Effector memory CD8-positive, alpha-beta T cell (primary cell): ENCODE data around the gene MGAT4B.
A peak's percentile ranks its signal among the peaks of the same experiment; 100 is the strongest.
"Not testable (repeated sequence)": the region's sequence is repeated elsewhere in the genome, so short reads cannot be mapped to it uniquely, and the experiment has no call there.

Experiments used
- ATAC-seq: fragments of 150-1000 bp; cut with Tn5 transposase; replicated peaks from 2 replicates; pipeline ENCODE4 v1.10.0; 2021; ENCODE audit warnings: mild to moderate bottlenecking, moderate library complexity
- DNase-seq, 3 experiments: peaks; one replicate each; pipeline ENCODE4 v3.0.0; 2021
- H3K27ac Mint-ChIP-seq, 2 donors: one replicate each; pipeline ENCODE4 v1.8.0; 2022; ENCODE audit warnings: mild to moderate bottlenecking in 2 of 2, mixed read lengths in 2 of 2, moderate library complexity in 2 of 2
- H3K27me3 Mint-ChIP-seq, 2 donors: one replicate each; pipeline ENCODE4 v1.8.0; 2022; ENCODE audit warnings: mixed read lengths in 2 of 2
- H3K36me3 Mint-ChIP-seq: one replicate; pipeline ENCODE4 v1.8.0; 2022; ENCODE audit warnings: mild to moderate bottlenecking, moderate library complexity, mixed read lengths; ENCODE audit not compliant: insufficient read depth
- H3K4me1 Mint-ChIP-seq, 2 donors: one replicate each; pipeline ENCODE4 v1.8.0; 2022; ENCODE audit warnings: low read depth in 2 of 2, mixed read lengths in 2 of 2
- H3K4me3 Mint-ChIP-seq, 2 donors: one replicate each; pipeline ENCODE4 v1.8.0; 2022; ENCODE audit warnings: mild to moderate bottlenecking in 2 of 2, mixed read lengths in 2 of 2, moderate library complexity in 2 of 2
- H3K9me3 Mint-ChIP-seq, 2 donors: one replicate each; pipeline ENCODE4 v1.8.0; 2022; ENCODE audit warnings: mixed read lengths in 2 of 2
- total RNA-seq, 9 experiments: gene quantifications; one replicate each; lab custom pipeline; 2026; lab: John Stamatoyannopoulos, UW

The MGAT4B gene
- 43.2 to 106 (median 58.3) reads per million in 9 experiments for total RNA-seq

DNA sequence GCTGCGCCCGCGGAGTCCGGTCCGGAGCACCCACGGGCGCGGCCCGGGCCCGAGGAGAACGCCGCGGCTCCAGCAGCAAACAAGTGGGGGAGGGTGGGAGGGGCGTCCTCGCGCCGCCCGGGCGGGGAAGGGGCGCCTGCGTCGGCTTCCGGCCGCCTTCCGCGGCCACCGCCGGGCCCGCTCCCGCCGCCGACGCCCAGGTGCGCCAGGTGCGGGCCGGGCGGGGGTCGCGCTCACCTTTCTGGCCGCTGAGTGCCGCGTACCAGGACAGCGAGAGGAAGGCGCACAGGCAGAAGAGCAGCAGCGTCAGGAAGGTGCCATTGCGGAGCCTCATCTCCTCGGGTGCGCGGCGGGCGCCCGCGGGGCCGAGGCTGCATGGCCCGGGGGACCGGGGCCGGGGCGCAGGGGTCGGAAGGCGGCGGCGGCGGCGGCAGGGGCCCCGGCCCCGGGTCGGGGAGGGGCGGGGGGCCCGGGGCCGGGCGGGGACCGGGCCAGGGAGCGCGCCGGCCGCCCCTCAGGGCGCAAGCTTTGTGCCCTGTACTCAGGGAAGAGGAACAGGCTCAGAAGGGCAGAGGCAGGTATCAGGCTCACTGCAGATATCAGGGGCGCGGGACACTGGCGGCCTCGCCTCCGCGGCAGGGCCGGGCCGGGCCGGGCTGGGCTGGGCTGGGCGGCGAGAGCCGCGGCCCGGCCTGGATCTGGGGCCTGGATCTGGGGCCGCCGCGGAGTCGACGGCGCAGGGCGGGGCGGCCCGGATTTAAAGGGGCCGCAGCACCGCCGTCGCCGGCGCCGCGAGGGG is at the start of gene MGAT4B:
MGAT4B (minus strand) TSS at position 617 of the 799 bp plus-strand sequence; CDS start at position 334, 283 bp downstream.
- peaks cover 23 to 24% of the 10 kb centered on the region in 2 donors for H3K4me1 Mint-ChIP-seq
- peaks cover 21% of the 10 kb centered on the region for H3K36me3 Mint-ChIP-seq
- peak; percentile 81 for ATAC-seq
- peak within 1 kb of the TSS; percentile 83 to 87 for H3K4me3 Mint-ChIP-seq
- H3K9me3 Mint-ChIP-seq: no peaks in the 10 kb centered on the region
- peak within 1 kb of the TSS in 1 of 2 donors; percentile 59 for H3K27ac Mint-ChIP-seq
- peak; percentile 50 to 66 (median 56) for DNase-seq
- no peaks in the 10 kb centered on the region for H3K27me3 Mint-ChIP-seq

DNA sequence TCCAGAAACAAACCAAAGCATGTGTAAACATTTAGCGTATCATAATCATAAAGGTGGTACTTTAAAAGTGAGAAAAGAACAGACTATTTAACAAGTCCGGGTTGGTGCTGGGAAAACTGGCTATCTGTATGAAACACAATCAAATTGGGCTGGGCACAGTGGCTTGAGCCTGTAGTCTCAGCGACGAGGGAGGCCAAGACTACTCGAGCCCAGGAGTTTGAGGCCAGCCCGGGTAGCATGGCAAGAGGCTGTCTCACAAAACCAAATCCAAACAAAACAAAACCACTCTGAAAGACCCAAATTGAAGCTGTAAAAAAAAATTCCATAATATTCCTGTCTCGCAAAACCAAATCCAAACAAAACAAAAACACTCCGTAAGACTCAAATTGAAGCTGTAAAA is 47.7 kb upstream of the MGAT4B start:
- Mint-ChIP-seq H3K4me1 (peaks cover 9 to 13% of the 10 kb centered on the region in 2 donors), H3K27ac (no peak overlapping the region), H3K4me3 (no peak overlapping the region), H3K36me3 (peaks cover 18% of the 10 kb centered on the region), H3K9me3 (no peaks in the 10 kb centered on the region), H3K27me3 (no peaks in the 10 kb centered on the region)
- DNase-seq (no peak), ATAC-seq (no peak)

DNA sequence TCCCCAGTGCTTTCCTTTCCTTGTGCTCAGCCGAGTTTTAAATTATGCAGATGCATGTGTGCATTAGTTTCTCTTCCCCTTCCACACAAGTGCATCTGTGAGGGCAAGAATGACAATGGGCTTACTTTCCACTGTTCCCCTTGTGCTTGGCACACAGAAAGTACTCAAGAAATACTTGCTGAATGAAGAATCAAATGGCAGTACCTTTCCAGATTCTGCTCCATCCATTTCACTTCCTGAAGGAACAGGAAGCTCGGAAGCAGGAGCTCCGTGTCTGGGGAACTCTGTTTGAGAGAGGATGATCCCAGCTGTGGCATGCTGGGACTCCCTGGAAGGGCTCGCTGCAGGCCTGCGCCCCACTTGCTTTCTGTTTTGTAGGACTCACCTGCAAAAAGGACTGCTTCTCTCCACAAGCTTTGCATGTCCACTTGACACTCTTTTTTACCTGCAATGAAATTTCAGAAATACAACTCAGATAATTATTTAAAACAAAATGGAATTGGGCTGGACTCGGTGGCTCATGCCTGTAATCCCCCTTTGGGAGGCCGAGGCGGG is 46.4 kb upstream of the MGAT4B start:
- Mint-ChIP-seq H3K27me3 (no peaks in the 10 kb centered on the region), H3K4me3 (no peak overlapping the region), H3K4me1 (peaks cover 3 to 7% of the 10 kb centered on the region in 2 donors), H3K27ac (peak overlapping the region in 1 of 2 donors; percentile 20), H3K36me3 (peaks cover 18% of the 10 kb centered on the region), H3K9me3 (no peaks in the 10 kb centered on the region)
- no peak for ATAC-seq
- no peak for DNase-seq

DNA sequence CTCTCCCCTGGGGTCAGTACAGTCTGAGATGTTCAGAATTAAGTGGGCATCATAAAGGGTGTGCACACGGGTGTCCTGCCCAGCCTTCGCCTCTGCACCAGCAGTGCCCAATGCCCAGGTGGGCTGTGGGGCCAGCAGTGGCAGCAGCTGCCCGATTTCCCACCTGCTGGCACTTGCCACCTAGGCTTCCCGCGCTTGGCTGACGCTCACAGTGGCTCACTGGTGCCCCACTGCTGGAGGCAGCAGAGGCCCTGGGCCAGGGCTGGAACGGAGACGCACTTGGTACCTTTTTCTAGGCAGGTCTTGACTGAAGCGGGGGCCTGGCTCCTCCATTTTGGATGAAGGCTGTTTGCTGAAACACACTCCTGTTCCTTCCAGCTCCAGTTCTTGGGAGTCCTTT is 35.0 kb upstream of the MGAT4B start:
- no peak overlapping the region for H3K27ac Mint-ChIP-seq
- H3K27me3 Mint-ChIP-seq: no peaks in the 10 kb centered on the region
- H3K4me1 Mint-ChIP-seq: peaks cover 6 to 10% of the 10 kb centered on the region in 2 donors
- no peaks in the 10 kb centered on the region for H3K9me3 Mint-ChIP-seq
- peaks cover 54% of the 10 kb centered on the region for H3K36me3 Mint-ChIP-seq
- ATAC-seq (no peak), DNase-seq (no peak)
- H3K4me3 Mint-ChIP-seq: no peak overlapping the region

DNA sequence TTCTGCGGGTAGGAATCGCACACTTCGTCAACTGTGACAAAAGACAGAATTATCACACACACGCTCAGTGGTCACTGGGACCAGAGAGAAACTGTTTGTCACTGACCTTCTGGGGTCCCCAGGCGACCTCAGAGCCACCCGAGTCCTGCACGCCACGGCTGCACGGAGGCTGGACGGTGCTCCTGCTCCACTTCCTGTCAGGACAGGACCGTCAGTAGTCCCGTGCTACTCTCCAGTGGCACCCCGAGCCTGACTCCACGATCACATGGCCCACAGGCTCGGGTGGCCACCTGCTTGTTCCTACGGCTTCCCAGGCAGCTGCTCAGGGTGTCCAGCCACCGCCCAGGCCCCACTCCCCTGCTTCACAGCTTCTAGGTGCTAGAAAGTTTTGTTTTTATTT is 34.1 kb upstream of the MGAT4B start:
- Mint-ChIP-seq H3K27me3 (no peaks in the 10 kb centered on the region), H3K9me3 (no peaks in the 10 kb centered on the region), H3K4me1 (peaks cover 15 to 18% of the 10 kb centered on the region in 2 donors), H3K4me3 (no peak overlapping the region), H3K36me3 (peaks cover 63% of the 10 kb centered on the region), H3K27ac (peak overlapping the region in 1 of 2 donors; percentile 38)
- no peak for ATAC-seq
- no peak for DNase-seq

DNA sequence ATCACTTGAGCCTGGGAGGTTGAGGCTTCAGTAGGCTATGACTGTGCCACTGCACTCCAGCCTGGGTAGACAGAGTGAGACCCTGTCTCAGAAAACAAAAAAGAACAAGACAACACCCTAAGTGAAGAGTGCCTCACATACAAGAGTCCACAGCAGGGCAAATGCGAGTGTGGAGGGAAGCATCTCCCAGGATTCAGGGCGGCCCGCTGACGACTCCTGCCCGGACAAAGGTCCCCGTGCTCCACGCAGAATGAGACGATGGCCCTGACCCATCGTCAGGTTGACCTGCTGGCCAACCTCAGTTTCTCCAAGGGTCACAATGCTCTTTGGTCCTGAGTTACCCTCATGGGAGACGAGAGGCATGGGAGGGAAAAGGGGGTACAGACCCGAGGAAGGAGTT is 33.7 kb upstream of the MGAT4B start:
- H3K4me1 Mint-ChIP-seq: peaks cover 15 to 18% of the 10 kb centered on the region in 2 donors
- no peak overlapping the region for H3K4me3 Mint-ChIP-seq
- H3K36me3 Mint-ChIP-seq: peaks cover 66% of the 10 kb centered on the region
- no peaks in the 10 kb centered on the region for H3K27me3 Mint-ChIP-seq
- no peak for DNase-seq
- H3K9me3 Mint-ChIP-seq: no peaks in the 10 kb centered on the region
- ATAC-seq: no peak
- H3K27ac Mint-ChIP-seq: peak overlapping the region in 1 of 2 donors; percentile 38

DNA sequence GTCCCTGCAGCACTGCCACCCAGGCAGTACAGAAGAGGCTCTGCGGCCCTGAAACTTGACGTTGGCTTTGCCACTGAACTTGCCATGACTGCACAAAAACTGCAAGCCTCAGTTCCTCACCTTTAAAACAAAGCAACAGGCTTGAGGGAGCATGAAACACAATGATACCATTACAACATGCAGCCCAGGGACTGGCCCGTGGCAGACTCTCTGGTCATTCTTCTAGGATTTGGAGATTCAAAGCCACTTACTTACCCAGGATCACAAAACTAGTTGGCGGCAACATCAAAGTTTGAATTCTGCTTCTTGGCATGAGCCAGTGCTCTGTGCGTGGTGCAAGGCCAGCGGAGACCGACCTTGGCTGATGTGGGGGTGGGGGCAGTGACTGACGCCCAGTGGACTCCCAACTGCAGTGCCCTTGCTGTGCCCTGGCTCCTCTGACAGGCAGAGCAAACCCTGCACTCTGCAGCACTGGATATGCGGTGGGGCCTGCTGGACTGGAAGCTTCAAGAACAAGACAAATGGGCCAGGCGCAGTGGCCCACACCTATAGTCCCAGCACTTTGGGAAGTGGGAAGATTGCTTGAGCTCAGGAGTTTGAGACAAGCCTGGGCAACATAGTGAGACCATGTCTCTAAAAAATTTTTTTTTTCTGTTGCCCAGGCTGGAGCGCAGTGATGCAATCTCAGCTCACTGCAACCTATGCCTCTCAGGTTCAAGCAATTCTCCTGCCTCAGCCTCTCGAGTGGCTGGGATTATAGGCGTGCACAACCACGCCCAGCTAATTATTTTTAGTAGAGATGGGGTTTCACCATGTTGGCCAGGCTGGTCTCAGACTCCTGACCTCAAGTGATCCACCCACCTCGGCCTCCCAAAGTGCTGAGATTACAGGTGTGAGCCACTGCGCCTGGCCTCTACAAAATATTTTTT is 32.9 kb upstream of the MGAT4B start:
- no peak overlapping the region for H3K4me3 Mint-ChIP-seq
- H3K36me3 Mint-ChIP-seq: peaks cover 70% of the 10 kb centered on the region
- peak overlapping the region; percentile 13 to 92 for H3K27ac Mint-ChIP-seq
- no peaks in the 10 kb centered on the region for H3K27me3 Mint-ChIP-seq
- ATAC-seq (no peak), DNase-seq (no peak)
- H3K9me3 Mint-ChIP-seq: no peaks in the 10 kb centered on the region
- H3K4me1 Mint-ChIP-seq: peaks cover 15 to 18% of the 10 kb centered on the region in 2 donors

DNA sequence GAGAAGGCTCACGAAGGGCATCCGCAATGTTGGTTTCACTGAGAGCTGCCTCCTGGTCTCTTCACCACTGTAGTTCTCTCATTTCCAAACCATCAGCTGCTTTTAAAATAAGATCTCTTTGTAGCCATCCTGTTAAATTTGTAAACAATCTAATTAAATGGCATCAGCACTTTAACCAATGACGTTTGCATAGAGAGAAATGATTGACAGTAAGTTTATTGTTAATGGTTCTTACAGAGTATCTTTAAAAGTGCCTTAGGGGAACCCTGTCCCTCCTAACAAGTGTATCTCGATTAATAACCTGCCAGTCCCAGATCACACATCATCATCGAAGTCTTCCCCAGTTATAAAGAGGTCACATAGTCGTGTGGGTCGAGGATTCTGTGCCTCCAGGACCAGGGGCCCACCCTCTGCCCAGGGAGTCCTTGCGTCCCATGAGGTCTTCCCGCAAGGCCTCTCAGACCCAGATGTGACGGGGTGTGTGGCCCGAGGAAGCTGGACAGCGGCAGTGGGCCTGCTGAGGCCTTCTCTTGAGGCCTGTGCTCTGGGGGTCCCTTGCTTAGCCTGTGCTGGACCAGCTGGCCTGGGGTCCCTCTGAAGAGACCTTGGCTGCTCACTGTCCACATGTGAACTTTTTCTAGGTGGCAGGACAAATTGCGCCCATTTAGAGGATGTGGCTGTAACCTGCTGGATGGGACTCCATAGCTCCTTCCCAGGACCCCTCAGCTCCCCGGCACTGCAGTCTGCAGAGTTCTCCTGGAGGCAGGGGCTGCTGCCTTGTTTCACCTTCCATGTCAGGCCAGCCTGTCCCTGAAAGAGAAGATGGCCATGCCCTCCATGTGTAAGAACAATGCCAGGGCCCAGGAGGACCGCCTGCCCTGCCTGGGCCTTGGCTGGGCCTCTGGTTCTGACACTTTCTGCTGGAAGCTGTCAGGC is 30.7 kb upstream of the MGAT4B start:
- peak overlapping the region; percentile 92 to 93 for H3K27ac Mint-ChIP-seq
- peaks cover 18 to 19% of the 10 kb centered on the region in 2 donors for H3K4me1 Mint-ChIP-seq
- no peaks in the 10 kb centered on the region for H3K27me3 Mint-ChIP-seq
- peak overlapping the region; percentile 69 to 82 for H3K4me3 Mint-ChIP-seq
- DNase-seq (no peak), ATAC-seq (peak; percentile 1)
- no peaks in the 10 kb centered on the region for H3K9me3 Mint-ChIP-seq
- H3K36me3 Mint-ChIP-seq: peaks cover 86% of the 10 kb centered on the region

DNA sequence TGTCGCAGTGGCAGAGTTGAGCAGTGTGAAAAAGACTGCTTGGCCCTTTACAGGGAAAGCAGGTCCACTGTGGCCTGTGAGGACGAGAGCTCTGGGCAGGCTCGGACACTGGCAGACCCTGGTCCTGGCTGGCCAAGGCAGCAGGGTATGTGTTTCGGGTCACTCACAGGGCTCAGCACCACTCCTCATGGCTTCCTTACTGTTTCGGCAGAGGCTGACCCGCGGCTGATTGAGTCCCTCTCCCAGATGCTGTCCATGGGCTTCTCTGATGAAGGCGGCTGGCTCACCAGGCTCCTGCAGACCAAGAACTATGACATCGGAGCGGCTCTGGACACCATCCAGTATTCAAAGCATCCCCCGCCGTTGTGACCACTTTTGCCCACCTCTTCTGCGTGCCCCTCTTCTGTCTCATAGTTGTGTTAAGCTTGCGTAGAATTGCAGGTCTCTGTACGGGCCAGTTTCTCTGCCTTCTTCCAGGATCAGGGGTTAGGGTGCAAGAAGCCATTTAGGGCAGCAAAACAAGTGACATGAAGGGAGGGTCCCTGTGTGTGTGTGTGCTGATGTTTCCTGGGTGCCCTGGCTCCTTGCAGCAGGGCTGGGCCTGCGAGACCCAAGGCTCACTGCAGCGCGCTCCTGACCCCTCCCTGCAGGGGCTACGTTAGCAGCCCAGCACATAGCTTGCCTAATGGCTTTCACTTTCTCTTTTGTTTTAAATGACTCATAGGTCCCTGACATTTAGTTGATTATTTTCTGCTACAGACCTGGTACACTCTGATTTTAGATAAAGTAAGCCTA is 29.8 kb upstream of the MGAT4B start:
- Mint-ChIP-seq H3K9me3 (no peaks in the 10 kb centered on the region), H3K36me3 (peaks cover 88% of the 10 kb centered on the region), H3K4me1 (peaks cover 21 to 22% of the 10 kb centered on the region in 2 donors), H3K27ac (peak overlapping the region; percentile 92 to 93), H3K27me3 (no peaks in the 10 kb centered on the region), H3K4me3 (peak overlapping the region; percentile 69 to 82)
- DNase-seq (peak; percentile 38 to 55 (median 53)), ATAC-seq (peak; percentile 89)

DNA sequence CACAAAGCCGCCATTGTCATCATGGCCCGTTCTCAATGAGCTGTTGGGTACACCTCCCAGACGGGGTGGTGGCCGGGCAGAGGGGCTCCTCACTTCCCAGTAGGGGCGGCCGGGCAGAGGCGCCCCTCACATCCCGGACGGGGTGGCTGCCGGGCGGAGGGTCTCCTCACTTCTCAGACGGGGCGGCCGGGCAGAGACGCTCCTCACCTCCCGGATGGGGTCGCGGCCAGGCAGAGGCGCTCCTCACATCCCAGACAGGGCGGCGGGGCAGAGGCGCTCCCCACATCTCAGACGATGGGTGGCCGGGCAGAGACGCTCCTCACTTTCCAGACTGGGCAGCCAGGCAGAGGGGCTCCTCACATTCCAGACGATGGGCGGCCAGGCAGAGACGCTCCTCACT is 28.2 kb upstream of the MGAT4B start:
- not testable (repeated sequence) for DNase-seq, H3K27me3 Mint-ChIP-seq, ATAC-seq, H3K4me3 Mint-ChIP-seq, H3K9me3 Mint-ChIP-seq
- H3K4me1 Mint-ChIP-seq: peaks cover 21 to 22% of the 10 kb centered on the region in 2 donors
- peak overlapping the region in 1 of 2 donors; percentile 16 for H3K27ac Mint-ChIP-seq
- H3K36me3 Mint-ChIP-seq: peaks cover 90% of the 10 kb centered on the region

DNA sequence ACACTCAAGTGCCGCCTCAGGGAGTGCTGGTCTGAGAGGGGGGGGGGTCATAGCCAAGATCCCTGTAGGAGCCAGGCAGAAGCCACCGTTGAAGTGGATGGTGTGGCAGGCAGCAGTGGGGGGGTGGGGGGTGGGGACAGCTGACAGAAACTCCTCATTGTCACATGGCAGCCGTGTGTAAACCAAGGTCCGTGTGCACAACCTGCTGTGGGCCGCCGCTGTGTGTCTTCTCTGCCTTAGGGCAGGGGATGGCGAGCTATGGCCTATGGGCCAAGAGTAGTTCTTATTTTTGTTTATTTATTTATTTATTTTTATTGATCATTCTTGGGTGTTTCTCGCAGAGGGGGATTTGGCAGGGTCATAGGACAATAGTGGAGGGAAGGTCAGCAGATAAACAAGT is 27.5 kb upstream of the MGAT4B start:
- peaks cover 91% of the 10 kb centered on the region for H3K36me3 Mint-ChIP-seq
- no peaks in the 10 kb centered on the region for H3K9me3 Mint-ChIP-seq
- ATAC-seq (no peak), DNase-seq (no peak)
- H3K27me3 Mint-ChIP-seq: no peaks in the 10 kb centered on the region
- H3K4me1 Mint-ChIP-seq: peaks cover 21 to 28% of the 10 kb centered on the region in 2 donors
- peak overlapping the region in 1 of 2 donors; percentile 31 for H3K4me3 Mint-ChIP-seq
- peak overlapping the region in 1 of 2 donors; percentile 88 for H3K27ac Mint-ChIP-seq

DNA sequence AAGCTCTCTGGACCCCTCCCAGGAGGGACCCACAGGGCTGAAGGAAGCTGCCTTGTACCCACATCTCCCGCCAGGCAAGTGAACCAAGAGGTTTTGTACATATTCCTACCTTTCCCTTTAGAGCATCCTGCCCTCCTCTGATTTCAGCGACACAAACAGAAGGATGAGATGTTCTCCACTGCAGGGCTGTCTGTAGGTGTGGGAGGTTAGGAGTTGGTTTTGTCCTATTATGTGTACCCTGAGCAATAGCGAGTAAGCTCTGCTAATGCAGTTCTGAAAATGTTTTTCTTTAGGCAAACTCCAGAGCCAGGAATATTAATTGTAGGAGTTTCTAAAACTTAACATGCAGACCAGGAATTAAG is 27.0 kb upstream of the MGAT4B start:
- ATAC-seq: no peak
- peak overlapping the region in 1 of 2 donors; percentile 31 for H3K4me3 Mint-ChIP-seq
- H3K27me3 Mint-ChIP-seq: no peaks in the 10 kb centered on the region
- no peak for DNase-seq
- peak overlapping the region in 1 of 2 donors; percentile 88 for H3K27ac Mint-ChIP-seq
- peaks cover 91% of the 10 kb centered on the region for H3K36me3 Mint-ChIP-seq
- peaks cover 24 to 28% of the 10 kb centered on the region in 2 donors for H3K4me1 Mint-ChIP-seq
- H3K9me3 Mint-ChIP-seq: no peaks in the 10 kb centered on the region
